CD4-positive, alpha-beta T cell treated with Interleukin-15 for 1 hour (primary cell): Measurements from ENCODE around the gene NUP98.

Source experiments
- DNase-seq: peaks from one replicate; pipeline ENCODE4 v3.0.0-alpha.2; 2020

NUP98 gene

GRCh38 chr11:3732671-3733436 is 64.5 kb downstream of the NUP98 start:
- no peak for DNase-seq

- DNase-seq: peak; percentile 25
These were observed 74.2 kb downstream of the NUP98 start for GRCh38 chr11:3723014-3723708.

- DNase-seq: no peak
These were observed 75.3 kb downstream of the NUP98 start for GRCh38 chr11:3722100-3722499.

GRCh38 chr11:3720997-3721396 is 76.4 kb downstream of the NUP98 start:
- no peak for DNase-seq

- no peak for DNase-seq
These were observed 85.1 kb downstream of the NUP98 start for GRCh38 chr11:3712274-3712673.

GRCh38 chr11:3710485-3711259 is 86.7 kb downstream of the NUP98 start:
- no peak for DNase-seq

GRCh38 chr11:3709977-3710376 is 87.4 kb downstream of the NUP98 start:
- DNase-seq: no peak

- DNase-seq: no peak
These were observed 90.2 kb downstream of the NUP98 start for GRCh38 chr11:3707176-3707575.

- DNase-seq: no peak
These were observed 94.0 kb downstream of the NUP98 start for GRCh38 chr11:3703383-3703782.

GRCh38 chr11:3700910-3701309 is 96.4 kb downstream of the NUP98 start:
- DNase-seq: no peak

GRCh38 chr11:3700410-3700809 is 96.9 kb downstream of the NUP98 start:
- no peak for DNase-seq

- no peak for DNase-seq
These were observed 110.6 kb downstream of the NUP98 start for GRCh38 chr11:3686751-3687150.

- DNase-seq: no peak
These were observed 111.4 kb downstream of the NUP98 start for GRCh38 chr11:3685923-3686322.

- DNase-seq: no peak
These were observed 112.6 kb downstream of the NUP98 start for GRCh38 chr11:3684819-3685172.

GRCh38 chr11:3684129-3684818 is 113.1 kb downstream of the NUP98 start:
- no peak for DNase-seq

GRCh38 chr11:3683039-3683438 is 114.3 kb downstream of the NUP98 start:
- no peak for DNase-seq

- no peak for DNase-seq
These were observed 118.3 kb downstream of the NUP98 start for GRCh38 chr11:3679077-3679476.

GRCh38 chr11:3675971-3676370 is 121.4 kb downstream of the NUP98 start:
- DNase-seq: no peak

- no peak for DNase-seq
These were observed 123.2 kb downstream of the NUP98 start for GRCh38 chr11:3674189-3674588.

GRCh38 chr11:3671334-3672254 is 125.8 kb downstream of the NUP98 start, which contains the start of gene CHRNA10:
Gene CHRNA10 (minus strand): TSS chr11:3671384. CDS start chr11:3671312, 72 bp downstream.
- no peak for DNase-seq

GRCh38 chr11:3669742-3670183 is 127.6 kb downstream of the NUP98 start:
- no peak for DNase-seq

- DNase-seq: no peak
These were observed 128.2 kb downstream of the NUP98 start for GRCh38 chr11:3669128-3669527.
